Type B pancreatic cell (in vitro differentiated cells): ENCODE data around the gene N4BP3. TPM values are rescaled to one million over a fixed set of nuclear protein-coding genes. Genes with fewer than 3 reads are reported as not detected.

Experiments
- DNase-seq: peaks from one replicate; pipeline ENCODE4 v3.0.0; 2021; ENCODE audit warnings: mixed read lengths; ENCODE audit not compliant: unreplicated experiment; ENCODE audit errors: extremely low spot score
- H3K27ac Mint-ChIP-seq: 2 replicates; pipeline ENCODE4 v1.8.0; 2021; ENCODE audit warnings: mild to moderate bottlenecking, mixed read lengths
- H3K27me3 Mint-ChIP-seq: 2 replicates; pipeline ENCODE4 v1.8.0; 2021; ENCODE audit warnings: mixed read lengths
- H3K36me3 Mint-ChIP-seq: 2 replicates; pipeline ENCODE4 v1.8.0; 2021; ENCODE audit warnings: mixed read lengths
- H3K4me1 Mint-ChIP-seq: one replicate; pipeline ENCODE4 v1.8.0; 2021; ENCODE audit warnings: mixed read lengths; ENCODE audit not compliant: unreplicated experiment
- H3K4me3 Mint-ChIP-seq: 2 replicates; pipeline ENCODE4 v1.8.0; 2021; ENCODE audit warnings: mild to moderate bottlenecking, mixed read lengths
- H3K9me3 Mint-ChIP-seq: 2 replicates; pipeline ENCODE4 v1.8.0; 2021; ENCODE audit warnings: mixed read lengths
- CTCF ChIP-seq: fragments of 200-600 bp; sonication (generic); conservative IDR thresholded peaks from 2 replicates; pipeline ENCODE4 v1.5.0; 2021; ENCODE audit warnings: antibody characterized with exemption, mild to moderate bottlenecking
- total RNA-seq: library from RNA; stranded (reverse); gene quantifications from 2 replicates; pipeline ENCODE4 v1.2.1, GENCODE V29; 2021; ENCODE audit warnings: low replicate concordance

N4BP3 gene
- total RNA-seq, 1 donor from 2014 or later = 6.6 TPM

GRCh38 chr5:178170455-178170854 lies 57.1 kb downstream of the N4BP3 start:
- no peak for TF ChIP-seq CTCF
- peaks cover 10% of the 10 kb centered on the region for H3K27me3 Mint-ChIP-seq
- no peaks in the 10 kb centered on the region for H3K9me3 Mint-ChIP-seq
- H3K27ac Mint-ChIP-seq = no peak overlapping the region
- no peak for DNase-seq
- no peaks in the 10 kb centered on the region for H3K4me1 Mint-ChIP-seq
- H3K4me3 Mint-ChIP-seq = no peak overlapping the region
- H3K36me3 Mint-ChIP-seq = no peaks in the 10 kb centered on the region

- no peaks in the 10 kb centered on the region for H3K4me1 Mint-ChIP-seq
- no peak for TF ChIP-seq CTCF
- H3K27me3 Mint-ChIP-seq = peaks cover 5% of the 10 kb centered on the region
These were observed 61.1 kb downstream of the N4BP3 start for GRCh38 chr5:178174456-178174855.

More at GRCh38 chr5:178174456-178174855, 61.1 kb downstream of the N4BP3 start:
- Mint-ChIP-seq H3K9me3 (no peaks in the 10 kb centered on the region), H3K27ac (peak overlapping the region; percentile 7), H3K4me3 (no peak overlapping the region), H3K36me3 (no peaks in the 10 kb centered on the region)
- no peak for DNase-seq

Other genes starting within 250 kb of the N4BP3 start
- gene PROP1, start 117.3 kb upstream of the N4BP3 start, total RNA-seq = not detected in 2 replicates
- 41.8 and 52.1 TPM in 2 replicates for gene RMND5B, start 17.5 kb downstream of the N4BP3 start, total RNA-seq
- 136 and 161 TPM in 2 replicates for gene NHP2, start 40.4 kb downstream of the N4BP3 start, total RNA-seq
- gene GMCL2, start 73.8 kb downstream of the N4BP3 start, total RNA-seq = not detected in 2 replicates
- 174 and 245 TPM in 2 replicates for gene HNRNPAB, start 91.0 kb downstream of the N4BP3 start, total RNA-seq
- 52.7 and 76.2 TPM in 2 replicates for gene PHYKPL, start 119.3 kb downstream of the N4BP3 start, total RNA-seq